ENCODE results near the gene C1QTNF5.
A peak's percentile ranks its signal among the peaks of the same experiment; 100 is the strongest.
"Not testable (repeated sequence)": the region's sequence is repeated elsewhere in the genome, so short reads cannot be mapped to it uniquely, and the experiment has no call there.

The C1QTNF5 gene, protein sequence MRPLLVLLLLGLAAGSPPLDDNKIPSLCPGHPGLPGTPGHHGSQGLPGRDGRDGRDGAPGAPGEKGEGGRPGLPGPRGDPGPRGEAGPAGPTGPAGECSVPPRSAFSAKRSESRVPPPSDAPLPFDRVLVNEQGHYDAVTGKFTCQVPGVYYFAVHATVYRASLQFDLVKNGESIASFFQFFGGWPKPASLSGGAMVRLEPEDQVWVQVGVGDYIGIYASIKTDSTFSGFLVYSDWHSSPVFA

DNA sequence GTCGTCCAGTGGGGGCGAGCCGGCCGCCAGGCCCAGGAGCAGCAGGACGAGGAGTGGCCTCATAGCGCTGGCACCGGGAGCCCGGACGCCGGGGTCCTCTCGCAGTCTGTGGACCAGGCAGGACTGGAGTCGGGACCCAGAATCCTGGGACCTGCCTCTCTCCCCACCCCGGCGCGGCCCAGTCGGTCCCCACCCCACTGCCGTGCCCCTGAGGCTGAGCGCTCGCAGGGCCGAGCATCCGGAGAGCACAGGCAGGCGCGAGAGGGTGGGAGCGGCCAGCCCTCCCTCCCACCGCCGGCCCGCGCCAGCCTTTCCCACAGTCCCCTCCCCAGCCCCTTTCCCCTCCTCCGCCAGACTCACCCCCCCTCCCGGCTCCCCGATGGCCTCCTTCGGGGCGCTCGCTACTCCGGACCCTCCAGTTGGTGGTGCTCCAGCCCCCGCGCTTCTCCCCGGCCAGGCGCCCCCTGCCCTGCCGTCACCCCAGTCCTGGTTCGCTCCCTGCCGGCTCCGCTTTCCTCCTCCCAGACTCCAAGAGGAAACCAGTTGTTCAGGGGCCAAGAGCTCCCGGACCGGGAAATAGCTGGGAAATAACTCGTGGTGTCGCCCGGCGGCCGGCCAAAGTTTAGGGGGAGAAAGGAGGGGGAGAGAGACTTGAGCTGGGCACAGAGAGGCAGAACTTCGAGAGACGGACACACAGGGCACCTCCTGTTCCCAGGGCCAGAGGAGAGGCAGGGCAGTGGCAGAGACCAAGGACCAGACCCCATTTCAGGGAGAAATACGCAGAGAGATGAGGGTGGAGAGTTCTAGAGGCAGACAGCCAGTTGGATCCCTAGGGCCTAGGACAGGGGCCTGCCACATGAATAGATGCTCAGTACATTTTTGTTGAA, at the start of gene C1QTNF5:
C1QTNF5 (minus strand) TSS at position 549 of the 887 bp plus-strand sequence; CDS start at position 63, 486 bp downstream.
- Mint-ChIP-seq H3K27ac (ENCODE audit: low read depth) (no peak within 1 kb of the TSS), H3K36me3 (ENCODE audit: insufficient read depth) (peaks cover 6% of the 10 kb centered on the region), H3K9me3 (no peaks in the 10 kb centered on the region), H3K27me3 (peaks cover 62% of the 10 kb centered on the region), H3K4me1 (peaks cover 24% of the 10 kb centered on the region), H3K4me3 (no peak within 1 kb of the TSS)
- ATAC-seq (replicated peaks; ENCODE audit: extremely low read depth, poor library complexity, severe bottlenecking) (no peak), DNase-seq (ENCODE audit: low spot score in 2 of 2) (no peak)

GRCh38 chr11:119389611-119390254, 49.0 kb upstream of the C1QTNF5 start:
- H3K4me3 Mint-ChIP-seq = no peak overlapping the region
- no peaks in the 10 kb centered on the region for H3K4me1 Mint-ChIP-seq
- ATAC-seq (replicated peaks; ENCODE audit: extremely low read depth, poor library complexity, severe bottlenecking) = no peak
- no peaks in the 10 kb centered on the region for H3K9me3 Mint-ChIP-seq
- no peaks in the 10 kb centered on the region for H3K36me3 Mint-ChIP-seq (ENCODE audit: insufficient read depth)
- peaks cover 35% of the 10 kb centered on the region for H3K27me3 Mint-ChIP-seq
- H3K27ac Mint-ChIP-seq (ENCODE audit: low read depth) = no peak overlapping the region
- no peak for DNase-seq (ENCODE audit: low spot score in 2 of 2)

- no peaks in the 10 kb centered on the region for H3K9me3 Mint-ChIP-seq
- no peaks in the 10 kb centered on the region for H3K36me3 Mint-ChIP-seq (ENCODE audit: insufficient read depth)
- H3K4me1 Mint-ChIP-seq = no peaks in the 10 kb centered on the region
- H3K4me3 Mint-ChIP-seq = no peak overlapping the region
- H3K27ac Mint-ChIP-seq (ENCODE audit: low read depth) = no peak overlapping the region
- peaks cover 25% of the 10 kb centered on the region for H3K27me3 Mint-ChIP-seq
- ATAC-seq (replicated peaks; ENCODE audit: extremely low read depth, poor library complexity, severe bottlenecking) = no peak
- no peak for DNase-seq (ENCODE audit: low spot score in 2 of 2)
Measured at GRCh38 chr11:119388103-119388502, 47.4 kb upstream of the C1QTNF5 start.

GRCh38 chr11:119384332-119384731, 43.6 kb upstream of the C1QTNF5 start:
- no peak overlapping the region for H3K4me3 Mint-ChIP-seq
- no peaks in the 10 kb centered on the region for H3K4me1 Mint-ChIP-seq
- DNase-seq (ENCODE audit: low spot score in 2 of 2) (no peak), ATAC-seq (replicated peaks; ENCODE audit: extremely low read depth, poor library complexity, severe bottlenecking) (no peak)
- H3K27ac Mint-ChIP-seq (ENCODE audit: low read depth) = no peak overlapping the region
- H3K9me3 Mint-ChIP-seq = no peaks in the 10 kb centered on the region
- peaks cover under 1% of the 10 kb centered on the region for H3K27me3 Mint-ChIP-seq
- peaks cover 4% of the 10 kb centered on the region for H3K36me3 Mint-ChIP-seq (ENCODE audit: insufficient read depth)

GRCh38 chr11:119382513-119382912, 41.8 kb upstream of the C1QTNF5 start:
- ATAC-seq (replicated peaks; ENCODE audit: extremely low read depth, poor library complexity, severe bottlenecking) = not testable (repeated sequence)

DNA sequence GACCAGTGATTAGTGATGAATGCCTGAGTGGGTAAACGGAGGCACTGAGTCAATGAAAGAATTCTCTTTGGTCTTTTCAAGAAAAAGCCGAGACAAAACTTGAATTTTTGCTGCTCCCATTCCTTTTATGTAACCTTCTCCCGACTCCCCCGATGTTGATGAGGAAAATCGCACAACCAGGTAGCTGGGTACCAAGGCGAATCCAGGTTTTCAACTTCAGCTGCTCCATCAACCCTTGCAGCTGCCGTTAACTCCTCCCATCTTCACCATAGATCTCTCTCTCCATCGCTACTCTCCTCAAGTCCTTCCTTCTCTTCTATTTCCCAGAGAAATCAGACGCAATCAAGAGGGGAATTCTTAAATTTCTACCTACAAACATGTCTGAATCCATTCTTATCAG, 41.4 kb upstream of the C1QTNF5 start:
- no peak for DNase-seq (ENCODE audit: low spot score in 2 of 2)
- Mint-ChIP-seq H3K9me3 (no peaks in the 10 kb centered on the region), H3K4me3 (no peak overlapping the region), H3K4me1 (no peaks in the 10 kb centered on the region), H3K36me3 (ENCODE audit: insufficient read depth) (peaks cover 6% of the 10 kb centered on the region), H3K27me3 (no peaks in the 10 kb centered on the region), H3K27ac (ENCODE audit: low read depth) (no peak overlapping the region)
- no peak for ATAC-seq (replicated peaks; ENCODE audit: extremely low read depth, poor library complexity, severe bottlenecking)

More at GRCh38 chr11:119382513-119382912, 41.8 kb upstream of the C1QTNF5 start:
- DNase-seq (ENCODE audit: low spot score in 2 of 2); H3K9me3 Mint-ChIP-seq; H3K4me1 Mint-ChIP-seq; H3K27ac Mint-ChIP-seq (ENCODE audit: low read depth); H3K36me3 Mint-ChIP-seq (ENCODE audit: insufficient read depth); H3K4me3 Mint-ChIP-seq; H3K27me3 Mint-ChIP-seq: not testable (repeated sequence)

DNA sequence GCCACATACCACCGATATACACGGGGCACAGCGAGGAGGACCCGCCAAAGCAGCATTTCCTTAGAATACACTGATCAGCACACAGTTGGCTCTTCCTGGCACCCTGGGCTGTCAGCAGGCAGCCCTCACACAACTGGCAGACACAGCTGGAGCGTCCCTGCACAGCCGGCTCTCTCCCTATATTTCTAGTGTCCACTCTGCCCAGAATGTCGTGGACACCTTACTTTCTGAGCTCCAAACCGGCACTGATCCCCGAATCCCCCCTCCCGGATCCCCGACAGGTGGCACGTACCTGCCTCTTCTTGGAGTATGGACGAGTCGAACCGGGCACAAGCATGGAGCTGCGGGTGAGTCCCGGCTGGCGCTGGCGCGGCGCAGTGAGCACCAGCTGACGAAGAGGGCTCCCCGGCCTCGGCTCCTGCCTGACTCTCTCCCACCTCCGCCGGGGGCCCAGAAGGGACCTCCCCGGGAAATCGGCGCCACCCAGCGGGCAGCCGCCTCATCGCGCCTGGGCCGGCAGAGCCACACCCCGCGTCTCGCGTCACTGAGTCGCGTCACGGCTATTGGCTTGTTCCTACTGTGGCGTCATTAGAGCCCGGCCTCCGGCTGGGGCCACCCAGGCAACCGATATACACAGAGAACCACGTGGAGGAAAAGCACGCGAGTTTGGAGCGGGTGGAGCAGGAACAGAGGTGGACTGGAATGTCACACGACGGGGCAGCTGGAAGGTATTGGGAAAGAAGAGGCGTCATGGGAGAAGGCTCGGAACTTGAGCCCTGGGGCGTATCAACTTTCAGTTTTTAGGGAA, 40.7 kb upstream of the C1QTNF5 start, which contains the start of gene USP2:
USP2 (minus strand) TSS at position 510 of the 808 bp plus-strand sequence. CDS start 8,210 bp downstream, outside the sequence.
- no peaks in the 10 kb centered on the region for H3K27me3 Mint-ChIP-seq

GRCh38 chr11:119380827-119381180, 40.1 kb upstream of the C1QTNF5 start:
- H3K36me3 Mint-ChIP-seq (ENCODE audit: insufficient read depth) = peaks cover 6% of the 10 kb centered on the region
- no peaks in the 10 kb centered on the region for H3K27me3 Mint-ChIP-seq
- no peak overlapping the region for H3K4me3 Mint-ChIP-seq
- DNase-seq (ENCODE audit: low spot score in 2 of 2) = no peak
- no peaks in the 10 kb centered on the region for H3K9me3 Mint-ChIP-seq
- no peaks in the 10 kb centered on the region for H3K4me1 Mint-ChIP-seq
- H3K27ac Mint-ChIP-seq (ENCODE audit: low read depth) = no peak overlapping the region
- no peak for ATAC-seq (replicated peaks; ENCODE audit: extremely low read depth, poor library complexity, severe bottlenecking)

More for the DNA sequence above, 40.7 kb upstream of the C1QTNF5 start, which contains the start of gene USP2:
- ATAC-seq (replicated peaks; ENCODE audit: extremely low read depth, poor library complexity, severe bottlenecking) (peak; percentile 99), DNase-seq (ENCODE audit: low spot score in 2 of 2) (peak; percentile 98)
- Mint-ChIP-seq H3K36me3 (ENCODE audit: insufficient read depth) (peaks cover 6% of the 10 kb centered on the region), H3K9me3 (no peaks in the 10 kb centered on the region), H3K4me1 (no peaks in the 10 kb centered on the region), H3K4me3 (no peak within 1 kb of the TSS), H3K27ac (ENCODE audit: low read depth) (no peak within 1 kb of the TSS)

- peaks cover 6% of the 10 kb centered on the region for H3K36me3 Mint-ChIP-seq (ENCODE audit: insufficient read depth)
- H3K4me3 Mint-ChIP-seq = no peak overlapping the region
- no peaks in the 10 kb centered on the region for H3K27me3 Mint-ChIP-seq
- no peaks in the 10 kb centered on the region for H3K4me1 Mint-ChIP-seq
- no peak overlapping the region for H3K27ac Mint-ChIP-seq (ENCODE audit: low read depth)
- DNase-seq (ENCODE audit: low spot score in 2 of 2) (no peak), ATAC-seq (replicated peaks; ENCODE audit: extremely low read depth, poor library complexity, severe bottlenecking) (no peak)
- no peaks in the 10 kb centered on the region for H3K9me3 Mint-ChIP-seq
Measured at GRCh38 chr11:119380160-119380826, 39.6 kb upstream of the C1QTNF5 start.

DNA sequence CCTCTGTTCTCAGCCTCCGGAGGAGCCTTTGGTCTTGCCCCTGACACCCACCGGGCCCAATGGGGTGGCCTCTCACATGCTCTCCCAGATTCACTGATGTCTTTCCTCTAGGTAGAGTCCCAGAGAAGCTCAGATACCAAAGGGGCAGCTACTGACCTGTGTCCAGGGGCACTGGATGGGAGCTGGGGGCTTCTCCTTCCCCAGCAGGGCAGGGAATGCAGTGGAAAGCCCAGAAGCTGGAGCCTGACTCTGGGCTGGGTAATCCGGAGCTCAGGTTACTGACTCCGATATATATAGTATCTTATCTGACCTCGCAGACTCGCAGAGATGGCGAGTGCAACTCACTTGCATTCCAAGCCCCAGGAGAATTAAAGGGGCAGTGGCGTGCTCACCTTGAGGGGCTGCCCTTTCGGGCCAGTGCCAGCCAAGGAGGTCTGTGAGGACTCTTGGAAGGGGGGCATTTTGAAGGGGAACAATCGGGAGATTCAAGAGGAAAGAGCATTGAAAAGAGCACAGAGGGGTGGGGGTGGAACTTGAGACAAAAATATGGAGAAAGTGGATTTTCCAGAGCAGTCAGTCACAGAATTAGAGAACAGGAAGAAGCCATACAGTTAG, 38.3 kb upstream of the C1QTNF5 start:
- Mint-ChIP-seq H3K27ac (ENCODE audit: low read depth) (peak overlapping the region; percentile 68), H3K4me3 (no peak overlapping the region), H3K9me3 (no peaks in the 10 kb centered on the region), H3K4me1 (peaks cover 3% of the 10 kb centered on the region), H3K27me3 (no peaks in the 10 kb centered on the region), H3K36me3 (ENCODE audit: insufficient read depth) (peaks cover 9% of the 10 kb centered on the region)
- no peak for ATAC-seq (replicated peaks; ENCODE audit: extremely low read depth, poor library complexity, severe bottlenecking)
- no peak for DNase-seq (ENCODE audit: low spot score in 2 of 2)

- H3K27ac Mint-ChIP-seq (ENCODE audit: low read depth) = no peak overlapping the region
- no peaks in the 10 kb centered on the region for H3K9me3 Mint-ChIP-seq
- H3K36me3 Mint-ChIP-seq (ENCODE audit: insufficient read depth) = peaks cover 9% of the 10 kb centered on the region
- DNase-seq (ENCODE audit: low spot score in 2 of 2) (no peak), ATAC-seq (replicated peaks; ENCODE audit: extremely low read depth, poor library complexity, severe bottlenecking) (no peak)
- peaks cover 11% of the 10 kb centered on the region for H3K4me1 Mint-ChIP-seq
- no peaks in the 10 kb centered on the region for H3K27me3 Mint-ChIP-seq
- no peak overlapping the region for H3K4me3 Mint-ChIP-seq
Measured at GRCh38 chr11:119377961-119378667, 37.4 kb upstream of the C1QTNF5 start.

Measured in central memory CD8-positive, alpha-beta T cell (primary cell).